Spleen (tissue), 11 donors: ENCODE measurements around the gene TCF7L2. TPM values are rescaled to one million over a fixed set of nuclear protein-coding genes. Genes with fewer than 3 reads are reported as not detected.

Experiments
- DNase-seq: peaks from one replicate; pipeline ENCODE4 v3.0.0-alpha.2; 2020
- H3K27ac ChIP-seq, 8 donors: fragments of 200-600 bp; sonication (generic) in 7 of 8; 1 replicate in 4 of 8; 2 replicates in 4 of 8; pipeline versions ENCODE4 v1.5.0 to v1.8.0; 2016 to 2021; ENCODE audit warnings: inconsistent platforms in 4 of 8, mild to moderate bottlenecking in 4 of 8, moderate library complexity in 1 of 8
- H3K27me3 ChIP-seq, 7 donors: fragments of 200-600 bp; sonication (generic) in 6 of 7; replicated peaks in 1 of 7; 1 replicate in 4 of 7; 2 replicates in 3 of 7; pipeline versions ENCODE4 v1.5.0 to v1.8.0; 2016 to 2021; ENCODE audit warnings: inconsistent platforms in 3 of 7, mild to moderate bottlenecking in 1 of 7
- H3K36me3 ChIP-seq, 6 donors: fragments of 200-600 bp; sonication (generic) in 5 of 6; 1 replicate in 4 of 6; 2 replicates in 2 of 6; pipeline versions ENCODE4 v1.5.0 to v1.8.0; 2016 to 2021; ENCODE audit warnings: inconsistent platforms in 2 of 6
- H3K4me1 ChIP-seq, 6 donors: fragments of 200-600 bp; sonication (generic) in 5 of 6; 1 replicate in 3 of 6; 2 replicates in 3 of 6; pipeline versions ENCODE4 v1.5.0 to v1.8.0; 2016 to 2021; ENCODE audit warnings: inconsistent platforms in 3 of 6
- H3K4me3 ChIP-seq, 8 donors: fragments of 200-600 bp; sonication (generic) in 7 of 8; 1 replicate in 4 of 8; 2 replicates in 4 of 8; pipeline versions ENCODE4 v1.5.0 to v1.8.0; 2016 to 2021; ENCODE audit warnings: inconsistent platforms in 4 of 8, mild to moderate bottlenecking in 4 of 8, moderate library complexity in 2 of 8
- H3K9me3 ChIP-seq, 8 donors: fragments of 200-600 bp; sonication (generic) in 7 of 8; 1 replicate in 4 of 8; 2 replicates in 4 of 8; pipeline versions ENCODE4 v1.5.0 to v1.8.0; 2016 to 2021; ENCODE audit warnings: inconsistent platforms in 4 of 8
- CTCF ChIP-seq, 11 experiments: fragments of 200-600 bp in 7 of 11; fragments of 450-650 bp in 4 of 11; sonication (generic) in 4 of 11; IDR thresholded peaks in 8 of 11; conservative IDR thresholded peaks in 3 of 11; 1 replicate in 7 of 11; 2 replicates in 4 of 11; pipeline versions ENCODE4 v1.4.0 to v1.8.0; 2016 to 2021; ENCODE audit warnings: antibody characterized with exemption in 11 of 11, inconsistent platforms in 4 of 11, mild to moderate bottlenecking in 1 of 11
- POLR2A ChIP-seq, 3 donors: fragments of 450-650 bp; IDR thresholded peaks; one replicate each; pipeline ENCODE4 v1.5.1; 2017; ENCODE audit warnings: antibody characterized with exemption in 3 of 3, mild to moderate bottlenecking in 1 of 3
- POLR2AphosphoS5 ChIP-seq, 3 donors: sonication (generic); formaldehyde crosslinking; IDR thresholded peaks; one replicate each; pipeline ENCODE4 v1.5.1; 2017; ENCODE audit warnings: antibody characterized with exemption in 3 of 3
- WGBS, 5 donors: extraction: QIAGEN DNeasy Blood & Tissue Kit in 3 of 5; methylation state at CpG; one replicate each; pipeline versions ENCODE4 v1.1.5 to v1.1.7; 2013 to 2018; 5-methylcytosine and 5-hydroxymethylcytosine counted together
- intact Hi-C: fragments of 100-400 bp; cut with DNase I; formaldehyde crosslinking; loops from one replicate; pipeline ENCODE4 v1.15.0; 2023; ENCODE audit warnings: low total_unique reads
- polyA plus RNA-seq, 3 donors: library from polyadenylated mRNA; stranded (reverse); fragments of 200-250 nt; gene quantifications; one replicate each; pipeline ENCODE4 v1.2.1, GENCODE V29; 2013
- total RNA-seq, 7 donors: library from RNA; depleted of rRNA in 3 of 7; stranded (reverse); fragments of >200 nt in 3 of 7; fragmentation: NEBNext Ultra II Directional in 4 of 7; extraction: Animal tissue kit (Norgen Biotek cat#: 25700) in 4 of 7; gene quantifications; one replicate each; pipeline versions ENCODE4 v1.1.0 to v1.2.1, GENCODE V29; 2016 to 2021
- donor health status: healthy with polysubstance abuse.
- donor health status: DM: no; HTN: no; CAD: no; lungs with moderate emphysema.
- donor health status: DM: no; HTN: no; CAD: no.
- donor health status: Bipolar disorder and iron deficiency.
- donor health status: healthy.
- donor health status: DM: no; HTN: no; CAD: no.
- donor health status: DM: yes; HTN: yes; CAD: no.

TCF7L2 gene
- total and polyA plus RNA-seq, 10 donors: 4.6 to 85.6 (median 34.7) TPM

- intact Hi-C loops: no loop called here
- Histone ChIP-seq H3K4me1 (peaks cover 6 to 90% (median 50%) of the 10 kb centered on the region in 6 donors), H3K9me3 (no peaks in the 10 kb centered on the region), H3K4me3 (peak overlapping the region in 7 of 8 donors; percentile 41 to 88 (median 68)), H3K27ac (peak overlapping the region in 7 of 8 donors; percentile 48 to 91 (median 87)), H3K27me3 (peaks cover 0 to 56% (median 15%) of the 10 kb centered on the region in 7 donors), H3K36me3 (no peaks in the 10 kb centered on the region)
- WGBS, 5 donors: 49 to 71% (median 54%) methylated on average over 26 of the region's 26 CpGs
- peak; percentile 80 for DNase-seq
- TF ChIP-seq POLR2A (IDR thresholded peaks at IDR 0.05) (no peak), POLR2AphosphoS5 (IDR thresholded peaks at IDR 0.05) (peak in 1 of 3 donors; percentile 19), CTCF (IDR thresholded peaks at IDR 0.05 in 8 of 11, conservative IDR thresholded peaks at IDR 0.05 in 3 of 11) (no peak)
These were observed 3.4 kb downstream of the TCF7L2 start for GRCh38 chr10:112953174-112954159.

GRCh38 chr10:112954974-112955581, 5.0 kb downstream of the TCF7L2 start:
- H3K9me3 ChIP-seq: no peaks in the 10 kb centered on the region
- 51 to 70% (median 65%) methylated on average over 7 of the region's 7 CpGs for WGBS, 5 donors
- H3K4me3 ChIP-seq: peak overlapping the region in 6 of 8 donors; percentile 11 to 88 (median 15)
- peaks cover 0 to 56% (median 15%) of the 10 kb centered on the region in 7 donors for H3K27me3 ChIP-seq
- TF ChIP-seq POLR2A (IDR thresholded peaks at IDR 0.05): no peak
- no peaks in the 10 kb centered on the region for H3K36me3 ChIP-seq
- no peak for DNase-seq
- intact Hi-C loops: no loop called here
- peak overlapping the region in 6 of 8 donors; percentile 12 to 91 (median 86) for H3K27ac ChIP-seq
- H3K4me1 ChIP-seq: peaks cover 6 to 90% (median 45%) of the 10 kb centered on the region in 6 donors

GRCh38 chr10:112955582-112956421, 5.8 kb downstream of the TCF7L2 start:
- peak overlapping the region in 6 of 8 donors; percentile 11 to 88 (median 15) for H3K4me3 ChIP-seq
- no peaks in the 10 kb centered on the region for H3K36me3 ChIP-seq
- peak overlapping the region in 6 of 8 donors; percentile 12 to 91 (median 72) for H3K27ac ChIP-seq
- 9 to 21% (median 15%) methylated on average over 12 of the region's 12 CpGs for WGBS, 5 donors
- no peaks in the 10 kb centered on the region for H3K9me3 ChIP-seq
- peaks cover 6 to 91% (median 43%) of the 10 kb centered on the region in 6 donors for H3K4me1 ChIP-seq
- no peak for DNase-seq
- TF ChIP-seq CTCF (IDR thresholded peaks at IDR 0.05 in 8 of 11, conservative IDR thresholded peaks at IDR 0.05 in 3 of 11) (no peak), POLR2AphosphoS5 (IDR thresholded peaks at IDR 0.05) (no peak), POLR2A (IDR thresholded peaks at IDR 0.05) (no peak)
- intact Hi-C loops: no loop called here
- H3K27me3 ChIP-seq: peaks cover 0 to 56% (median 15%) of the 10 kb centered on the region in 7 donors
